ENCODE results near the gene PTTG2. TPM values are rescaled to one million over a fixed set of nuclear protein-coding genes. Genes with fewer than 3 reads are reported as not detected.

PTTG2 gene
- total RNA-seq, 1 donor from 2014 or later = 1.9 TPM

- intact Hi-C loops (cut with micrococcal nuclease) = no loop called here
Measured at GRCh38 chr4:38005637-38006036, 45.4 kb downstream of the PTTG2 start.

GRCh38 chr4:38007645-38008044 lies 47.4 kb downstream of the PTTG2 start:
- intact Hi-C loops (cut with micrococcal nuclease) = no loop called here

- intact Hi-C loops (cut with micrococcal nuclease) = no loop called here
Measured at GRCh38 chr4:38008571-38009021, 48.4 kb downstream of the PTTG2 start.

GRCh38 chr4:38009421-38009820 lies 49.2 kb downstream of the PTTG2 start:
- intact Hi-C loops (cut with micrococcal nuclease) = no loop called here

- intact Hi-C loops (cut with micrococcal nuclease) = no loop called here
Measured at GRCh38 chr4:38009949-38010348, 49.8 kb downstream of the PTTG2 start.

Other genes starting within 250 kb of the PTTG2 start
- 37.9 and 39.7 TPM in 2 replicates for gene PGM2, start 133.7 kb upstream of the PTTG2 start, total RNA-seq
- 53.6 and 65.3 TPM in 2 replicates for gene TBC1D1, start 69.3 kb upstream of the PTTG2 start, total RNA-seq